Fibroblast of villous mesenchyme (primary cell): ENCODE data around the gene LRRTM4. TPM values are rescaled to one million over a fixed set of nuclear protein-coding genes. Genes with fewer than 3 reads are reported as not detected.

Source experiments
- DNase-seq: peaks from one replicate; pipeline ENCODE4 v3.0.0-alpha.2; 2010; ENCODE audit warnings: low read depth
- H3K4me3 ChIP-seq: 2 replicates; pipeline ENCODE4 v1.5.1; 2011; ENCODE audit warnings: low read depth, mild to moderate bottlenecking, low read length
- total RNA-seq: library from RNA; depleted of rRNA; stranded (reverse); fragments of >200 nt; gene quantifications from 2 replicates; pipeline ENCODE4 v1.2.3, GENCODE V29; 2012
- TF ChIP-seq, protein P1 (sequence below): IDR thresholded peaks from 2 replicates; pipeline ENCODE4 v1.5.1; 2012; ENCODE audit warnings: low read depth, mild to moderate bottlenecking, low read length; ENCODE audit not compliant: insufficient read depth

The LRRTM4 gene
- total RNA-seq, 1 donor, result not detected

DNA sequence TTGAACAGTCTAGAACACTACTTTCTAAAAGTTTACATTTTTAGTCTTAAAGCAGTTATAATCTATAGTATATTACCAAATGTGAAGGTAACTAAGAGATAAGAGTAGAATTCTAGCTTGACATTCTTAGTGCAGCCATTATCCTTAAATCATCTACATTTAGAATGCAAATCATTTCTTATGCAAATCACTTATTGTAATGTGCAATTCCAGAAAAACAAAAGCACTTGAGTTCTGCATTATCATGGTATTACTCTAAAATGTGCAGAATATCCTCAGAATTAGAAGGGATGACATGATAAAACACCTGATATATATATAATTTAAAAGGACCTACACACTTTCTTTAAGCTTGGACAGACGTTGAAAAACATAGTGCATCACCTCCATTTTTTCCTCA is 712 bp upstream of the LRRTM4 start:
- H3K4me3 ChIP-seq, result no peak overlapping the region
- DNase-seq, result no peak
- TF ChIP-seq, protein P1, sequence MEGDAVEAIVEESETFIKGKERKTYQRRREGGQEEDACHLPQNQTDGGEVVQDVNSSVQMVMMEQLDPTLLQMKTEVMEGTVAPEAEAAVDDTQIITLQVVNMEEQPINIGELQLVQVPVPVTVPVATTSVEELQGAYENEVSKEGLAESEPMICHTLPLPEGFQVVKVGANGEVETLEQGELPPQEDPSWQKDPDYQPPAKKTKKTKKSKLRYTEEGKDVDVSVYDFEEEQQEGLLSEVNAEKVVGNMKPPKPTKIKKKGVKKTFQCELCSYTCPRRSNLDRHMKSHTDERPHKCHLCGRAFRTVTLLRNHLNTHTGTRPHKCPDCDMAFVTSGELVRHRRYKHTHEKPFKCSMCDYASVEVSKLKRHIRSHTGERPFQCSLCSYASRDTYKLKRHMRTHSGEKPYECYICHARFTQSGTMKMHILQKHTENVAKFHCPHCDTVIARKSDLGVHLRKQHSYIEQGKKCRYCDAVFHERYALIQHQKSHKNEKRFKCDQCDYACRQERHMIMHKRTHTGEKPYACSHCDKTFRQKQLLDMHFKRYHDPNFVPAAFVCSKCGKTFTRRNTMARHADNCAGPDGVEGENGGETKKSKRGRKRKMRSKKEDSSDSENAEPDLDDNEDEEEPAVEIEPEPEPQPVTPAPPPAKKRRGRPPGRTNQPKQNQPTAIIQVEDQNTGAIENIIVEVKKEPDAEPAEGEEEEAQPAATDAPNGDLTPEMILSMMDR, result no peak

DNA sequence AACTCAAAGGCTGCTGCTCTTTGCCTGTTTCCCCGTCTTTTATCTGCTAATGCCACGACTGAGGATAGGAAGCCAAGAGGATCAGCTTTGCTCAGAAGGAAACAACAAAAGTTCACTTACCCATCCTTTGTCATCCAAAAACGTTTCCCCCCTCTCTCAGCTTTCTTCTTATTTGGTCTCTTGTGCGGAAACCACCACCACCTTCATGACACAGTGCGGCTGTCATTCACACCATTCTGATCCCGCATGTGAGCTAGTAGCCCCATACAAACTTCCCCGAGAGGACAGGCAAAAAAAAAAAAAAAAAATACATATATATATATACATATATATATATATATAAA is 656 bp downstream of the LRRTM4 start:
- DNase-seq, result no peak
- no peak overlapping the region for H3K4me3 ChIP-seq
- TF ChIP-seq, protein P1, result no peak

DNA sequence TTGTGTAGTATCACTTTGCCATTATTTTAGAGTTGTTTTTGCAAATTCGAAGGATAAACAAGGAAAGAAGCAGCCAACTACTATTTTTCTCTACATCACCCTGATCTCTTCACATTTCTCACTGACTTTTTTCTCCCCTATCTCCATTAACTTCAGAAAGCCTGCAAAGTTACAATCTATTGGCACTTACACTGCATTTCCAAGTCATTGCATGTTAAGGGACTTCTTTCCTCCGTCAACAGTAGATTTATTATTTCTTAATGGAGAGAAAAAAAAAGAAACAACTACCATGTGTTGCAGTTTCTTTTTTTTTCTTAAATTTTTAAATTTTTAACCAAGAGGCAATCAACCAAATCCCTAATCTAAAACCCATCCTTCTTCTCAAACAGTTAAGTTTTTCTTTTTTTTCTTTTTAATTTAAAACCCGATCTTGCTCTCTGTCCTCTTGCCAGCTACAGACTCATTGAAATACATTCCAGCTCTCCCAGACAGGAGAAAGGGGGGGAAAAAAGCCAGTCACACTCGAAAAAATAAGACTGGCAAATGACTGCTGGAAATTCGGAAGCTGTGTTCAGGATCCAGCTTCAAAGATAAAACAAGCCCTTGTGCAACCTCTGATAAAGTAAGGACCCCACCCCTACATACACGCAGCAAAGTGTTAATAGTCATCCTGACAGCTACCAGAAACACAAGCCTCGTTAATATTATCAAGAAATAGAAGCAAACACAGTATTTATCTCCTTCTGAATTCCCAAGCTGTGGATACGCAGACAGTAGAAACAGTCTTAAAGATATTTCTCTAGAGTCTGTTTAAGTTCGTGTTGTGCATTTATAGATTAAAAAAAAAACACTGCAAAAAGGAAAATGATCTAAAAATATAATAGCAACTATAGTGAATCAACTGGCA is 1.3 kb downstream of the LRRTM4 start:
- no peak overlapping the region for H3K4me3 ChIP-seq
- TF ChIP-seq, protein P1, result no peak
- DNase-seq, result no peak

DNA sequence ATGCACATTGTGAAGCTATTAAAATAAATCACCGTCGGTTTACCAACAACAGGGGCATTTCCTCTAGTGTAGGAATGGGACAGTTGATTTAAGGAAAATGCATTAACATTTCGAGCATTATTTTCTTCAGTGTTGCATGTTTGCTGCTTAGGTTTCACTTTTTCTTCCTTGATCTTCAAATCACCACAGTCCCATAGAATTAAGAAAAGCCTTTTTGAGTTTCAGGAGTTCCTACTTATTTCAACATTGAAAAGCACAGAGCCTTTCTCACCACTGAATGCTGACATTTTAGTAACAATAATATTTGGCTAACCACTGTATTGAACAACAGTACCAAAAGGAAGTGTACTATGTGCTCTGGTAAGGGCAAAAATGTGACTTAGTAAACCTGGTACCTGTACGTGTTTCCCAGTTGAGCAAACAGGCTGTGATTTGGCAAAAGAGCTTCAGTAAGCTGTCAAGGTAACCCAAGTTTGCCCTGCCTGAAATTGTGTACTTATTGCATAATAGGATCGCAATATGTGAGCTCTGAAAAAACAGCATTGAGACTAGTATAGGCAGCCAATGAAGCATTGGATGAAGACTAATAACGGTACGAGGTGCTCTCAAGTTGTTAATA is 2.2 kb downstream of the LRRTM4 start:
- TF ChIP-seq, protein P1, result no peak
- DNase-seq, result no peak
- H3K4me3 ChIP-seq, result no peak overlapping the region

DNA sequence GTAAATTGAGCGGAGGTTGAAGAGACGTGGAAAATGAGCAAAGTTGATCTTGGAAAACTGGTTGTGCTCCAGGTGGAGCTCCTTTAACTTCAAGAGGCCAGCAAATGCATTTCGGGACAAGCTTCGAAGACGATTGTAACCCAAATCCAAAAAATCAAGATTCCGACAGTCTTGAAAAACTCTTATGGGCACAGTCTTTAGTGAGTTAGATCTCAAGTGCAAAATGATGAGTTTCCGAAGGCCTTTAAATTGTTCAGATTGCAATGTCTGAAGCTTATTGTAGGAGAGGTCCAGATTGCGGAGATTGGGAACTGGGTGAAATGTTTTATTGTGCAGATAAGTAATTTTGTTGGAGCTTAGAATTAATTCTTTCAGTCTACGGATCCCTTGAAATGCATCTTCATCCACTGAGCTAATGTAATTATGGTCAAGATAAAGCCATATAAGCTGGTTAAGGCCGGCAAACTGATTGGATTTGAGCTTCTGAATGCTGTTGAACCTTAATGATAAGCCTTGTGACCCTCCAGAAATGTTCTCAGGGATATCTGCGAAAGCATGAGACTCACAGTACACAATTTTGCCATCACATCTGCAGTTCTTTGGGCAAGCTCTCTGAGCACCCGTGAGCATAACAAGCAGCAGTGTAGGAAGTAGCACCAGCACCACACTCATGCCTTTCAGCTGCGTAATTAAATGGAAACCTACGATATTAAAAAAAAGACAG is 2.9 kb downstream of the LRRTM4 start:
- TF ChIP-seq, protein P1, result no peak
- H3K4me3 ChIP-seq, result no peak overlapping the region
- DNase-seq, result no peak

DNA sequence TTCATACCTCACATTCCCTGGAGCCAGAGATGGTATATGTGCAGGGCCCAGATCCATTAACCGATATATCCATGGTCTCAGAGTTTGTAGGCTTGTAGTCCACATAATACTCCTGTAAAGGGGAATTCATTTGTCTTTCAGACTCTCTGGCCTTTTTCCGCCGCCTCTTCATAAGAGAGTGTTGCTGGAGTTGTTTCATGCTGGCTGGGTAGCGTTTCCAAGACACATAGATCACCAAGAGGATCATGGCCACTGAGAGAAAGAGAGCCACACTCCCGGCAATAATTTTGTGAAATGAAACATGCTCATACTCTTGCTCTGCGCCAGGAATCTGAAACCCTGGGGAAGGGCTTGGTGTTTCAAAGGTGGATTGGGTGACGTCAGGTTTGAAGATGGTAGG is 3.9 kb downstream of the LRRTM4 start:
- H3K4me3 ChIP-seq, result no peak overlapping the region
- TF ChIP-seq, protein P1, result no peak
- no peak for DNase-seq
